Measurements from ENCODE around the gene TNNI3K.

TNNI3K gene

GRCh38 chr1:74375376-74375775 lies 140.2 kb downstream of the TNNI3K start:
- Histone ChIP-seq H3K36me3 (replicated peaks) (no peaks in the 10 kb centered on the region), H3K27ac (no peak overlapping the region), H3K27me3 (replicated peaks) (no peaks in the 10 kb centered on the region), H3K4me3 (ENCODE audit: low read depth, low read length) (no peak overlapping the region)
- DNase-seq: no peak
- in situ Hi-C loops (cut with HindIII; ENCODE audit: low pct_ligation_motif_present, low sequenced_read_pairs): no loop called here
- TF ChIP-seq CTCF (IDR thresholded peaks at IDR 0.05; ENCODE audit: low read depth, low read length, missing control alignments): no peak

- in situ Hi-C loops (cut with HindIII; ENCODE audit: low pct_ligation_motif_present, low sequenced_read_pairs): no loop called here
- H3K27ac ChIP-seq: no peak overlapping the region
These were observed 145.1 kb downstream of the TNNI3K start for GRCh38 chr1:74380252-74380651.

GRCh38 chr1:74388855-74389254 lies 153.7 kb downstream of the TNNI3K start:
- no peak for DNase-seq
- Histone ChIP-seq H3K4me3 (ENCODE audit: low read depth, low read length) (no peak overlapping the region), H3K27me3 (replicated peaks) (no peaks in the 10 kb centered on the region), H3K27ac (no peak overlapping the region), H3K36me3 (replicated peaks) (no peaks in the 10 kb centered on the region)
- in situ Hi-C loops (cut with HindIII; ENCODE audit: low pct_ligation_motif_present, low sequenced_read_pairs): no loop called here
- TF ChIP-seq CTCF (IDR thresholded peaks at IDR 0.05; ENCODE audit: low read depth, low read length, missing control alignments): no peak

More at GRCh38 chr1:74380252-74380651, 145.1 kb downstream of the TNNI3K start:
- no peaks in the 10 kb centered on the region for H3K36me3 ChIP-seq (replicated peaks)
- TF ChIP-seq CTCF (IDR thresholded peaks at IDR 0.05; ENCODE audit: low read depth, low read length, missing control alignments): no peak
- no peaks in the 10 kb centered on the region for H3K27me3 ChIP-seq (replicated peaks)
- no peak overlapping the region for H3K4me3 ChIP-seq (ENCODE audit: low read depth, low read length)
- DNase-seq: no peak

GRCh38 chr1:74392186-74392585 lies 157.0 kb downstream of the TNNI3K start:
- Histone ChIP-seq H3K4me3 (ENCODE audit: low read depth, low read length) (no peak overlapping the region), H3K27me3 (replicated peaks) (no peaks in the 10 kb centered on the region), H3K36me3 (replicated peaks) (no peaks in the 10 kb centered on the region), H3K27ac (no peak overlapping the region)
- in situ Hi-C loops (cut with HindIII; ENCODE audit: low pct_ligation_motif_present, low sequenced_read_pairs): no loop called here
- TF ChIP-seq CTCF (IDR thresholded peaks at IDR 0.05; ENCODE audit: low read depth, low read length, missing control alignments): no peak
- DNase-seq: no peak

GRCh38 chr1:74392840-74393239 lies 157.7 kb downstream of the TNNI3K start:
- no peaks in the 10 kb centered on the region for H3K27me3 ChIP-seq (replicated peaks)
- H3K4me3 ChIP-seq (ENCODE audit: low read depth, low read length): no peak overlapping the region
- in situ Hi-C loops (cut with HindIII; ENCODE audit: low pct_ligation_motif_present, low sequenced_read_pairs): no loop called here
- no peaks in the 10 kb centered on the region for H3K36me3 ChIP-seq (replicated peaks)
- DNase-seq: no peak
- no peak overlapping the region for H3K27ac ChIP-seq
- TF ChIP-seq CTCF (IDR thresholded peaks at IDR 0.05; ENCODE audit: low read depth, low read length, missing control alignments): no peak

- Histone ChIP-seq H3K4me3 (ENCODE audit: low read depth, low read length) (no peak overlapping the region), H3K27me3 (replicated peaks) (no peaks in the 10 kb centered on the region), H3K36me3 (replicated peaks) (no peaks in the 10 kb centered on the region), H3K27ac (no peak overlapping the region)
- in situ Hi-C loops (cut with HindIII; ENCODE audit: low pct_ligation_motif_present, low sequenced_read_pairs): no loop called here
- DNase-seq: peak; percentile 7
- no peak for TF ChIP-seq CTCF (IDR thresholded peaks at IDR 0.05; ENCODE audit: low read depth, low read length, missing control alignments)
These were observed 160.4 kb downstream of the TNNI3K start for GRCh38 chr1:74395571-74395970.

All from brain microvascular endothelial cell (primary cell).